Measurements from ENCODE around the gene CBL.
"Not testable (repeated sequence)": the region's sequence is repeated elsewhere in the genome, so short reads cannot be mapped to it uniquely, and the experiment has no call there.

CBL gene

DNA sequence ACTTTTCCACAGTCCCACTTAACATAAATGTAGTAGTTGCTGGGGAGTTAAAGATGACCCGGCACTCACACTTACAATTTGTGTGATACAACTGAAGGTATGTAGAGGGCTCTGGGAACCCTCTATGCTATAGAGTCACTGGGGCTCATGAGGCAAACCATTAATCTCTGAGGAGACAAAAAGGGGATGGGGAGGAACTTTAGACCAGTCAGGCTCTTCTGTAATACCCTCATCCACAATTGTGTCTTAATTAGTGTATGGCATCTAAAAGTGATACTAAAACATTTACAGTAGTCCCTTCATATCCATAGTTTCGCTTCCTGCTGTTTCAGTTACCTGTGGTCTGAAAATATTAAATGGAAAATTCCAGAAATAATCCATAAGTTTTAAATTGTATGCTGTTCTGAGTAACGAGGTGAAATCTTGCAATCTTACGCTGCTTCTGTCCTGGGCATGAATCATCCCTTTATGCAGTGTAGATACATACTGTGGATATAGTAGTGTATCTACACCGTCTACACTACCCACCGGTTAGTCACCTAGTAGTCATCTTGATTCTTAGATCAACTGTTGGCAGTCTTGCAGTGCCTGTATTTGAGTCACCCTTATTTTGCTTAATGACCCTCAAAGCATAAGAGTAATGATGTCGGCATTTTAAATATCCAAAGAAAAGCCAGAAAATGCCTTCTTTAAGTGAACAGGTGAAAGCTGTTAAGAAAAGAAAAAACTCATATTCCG is 12.2 kb downstream of the CBL start:
- no peak for DNase-seq

DNA sequence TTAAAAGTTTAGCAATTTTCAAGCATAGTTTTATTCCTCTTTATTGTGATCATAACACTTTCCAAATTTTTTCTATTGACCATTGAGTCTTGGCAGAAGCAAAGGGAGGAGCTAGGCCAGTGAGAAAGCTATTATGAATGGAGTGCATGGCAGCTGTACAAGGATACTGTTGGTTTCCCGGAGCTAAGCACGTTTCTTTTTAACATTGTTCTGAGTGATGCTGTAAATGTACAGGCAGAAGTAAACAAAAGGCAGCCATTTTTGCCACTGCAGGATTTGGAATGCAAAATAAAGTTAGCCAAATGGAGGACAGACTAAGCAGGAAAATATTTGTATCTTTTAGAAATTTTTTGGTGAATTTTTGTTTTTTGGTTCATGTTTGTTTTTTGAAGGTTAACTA is 16.2 kb downstream of the CBL start:
- DNase-seq: peak in 1 of 2 donors; percentile 57

DNA sequence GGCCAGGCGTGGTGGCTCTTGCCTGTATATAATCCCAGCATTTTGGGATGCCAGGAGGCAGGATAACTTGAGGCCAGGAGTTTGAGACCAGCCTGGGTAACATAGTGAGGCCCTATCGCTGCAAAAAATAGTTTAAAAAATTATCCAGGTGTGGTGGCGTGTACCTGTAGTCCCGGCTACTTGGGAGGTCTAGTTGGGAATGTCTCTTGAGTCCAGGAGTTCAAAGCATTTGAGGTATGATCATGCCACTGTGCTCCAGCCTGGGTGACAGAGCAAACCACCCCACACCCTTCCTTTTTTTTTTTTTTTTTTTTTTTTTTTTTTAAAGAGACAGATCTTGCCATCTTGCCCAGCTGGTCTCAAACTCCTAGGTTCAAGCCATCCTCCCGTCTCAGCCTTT is 16.8 kb downstream of the CBL start:
- no peak for DNase-seq

DNA sequence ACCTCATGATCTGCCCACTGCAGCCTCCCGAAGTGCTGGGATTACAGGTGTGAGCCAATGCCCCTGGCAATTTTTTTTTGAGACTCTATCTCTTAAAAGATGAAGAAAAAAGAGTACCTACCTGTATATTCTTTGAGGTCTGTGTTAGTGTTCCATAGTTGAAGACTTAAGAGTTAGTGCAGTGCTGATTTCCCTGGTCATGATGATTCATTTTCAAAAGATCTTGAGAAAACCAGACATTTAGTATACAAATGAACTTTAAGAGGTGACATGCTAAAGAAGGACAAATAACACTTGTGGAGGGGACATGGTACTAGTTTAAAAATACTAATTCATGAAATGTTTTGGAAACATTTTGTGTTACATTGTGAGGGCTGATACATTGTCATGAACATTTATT is 17.7 kb downstream of the CBL start:
- DNase-seq: no peak

DNA sequence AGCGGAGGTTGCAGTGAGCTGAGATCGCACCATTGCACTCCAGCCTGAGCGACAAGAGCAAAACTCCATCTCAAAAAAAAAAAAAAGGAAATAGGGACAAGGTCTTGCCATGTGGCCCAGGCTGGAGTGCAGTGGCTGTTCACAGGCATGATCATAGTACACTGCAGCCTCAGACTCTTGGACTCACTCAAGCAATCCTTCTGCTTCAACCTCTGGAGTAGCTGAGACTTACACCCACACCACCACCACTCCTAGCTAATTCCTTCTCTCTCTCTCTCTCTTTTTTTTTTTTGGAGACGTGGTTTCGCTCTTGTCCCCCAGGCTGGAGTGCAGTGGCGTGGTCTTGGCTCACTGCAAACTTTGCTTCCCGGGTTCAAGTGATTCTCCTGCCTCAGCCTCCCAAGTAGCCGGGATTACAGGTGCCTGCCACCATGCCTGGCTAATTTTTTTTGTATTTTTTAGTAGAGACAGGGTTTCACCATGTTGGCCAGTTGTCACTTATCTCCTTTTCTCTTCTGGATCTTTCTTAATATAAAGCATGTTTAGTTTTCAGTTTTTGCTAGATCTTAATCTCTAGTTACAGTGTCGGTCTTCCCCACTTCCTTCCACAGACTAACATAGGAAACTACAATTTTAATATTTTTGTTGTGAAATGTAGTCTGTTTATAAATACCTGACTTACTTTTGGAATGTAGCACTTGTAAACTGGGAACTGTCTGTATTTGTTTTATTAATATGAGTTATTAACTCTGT is 22.6 kb downstream of the CBL start:
- DNase-seq: not testable (repeated sequence)

DNA sequence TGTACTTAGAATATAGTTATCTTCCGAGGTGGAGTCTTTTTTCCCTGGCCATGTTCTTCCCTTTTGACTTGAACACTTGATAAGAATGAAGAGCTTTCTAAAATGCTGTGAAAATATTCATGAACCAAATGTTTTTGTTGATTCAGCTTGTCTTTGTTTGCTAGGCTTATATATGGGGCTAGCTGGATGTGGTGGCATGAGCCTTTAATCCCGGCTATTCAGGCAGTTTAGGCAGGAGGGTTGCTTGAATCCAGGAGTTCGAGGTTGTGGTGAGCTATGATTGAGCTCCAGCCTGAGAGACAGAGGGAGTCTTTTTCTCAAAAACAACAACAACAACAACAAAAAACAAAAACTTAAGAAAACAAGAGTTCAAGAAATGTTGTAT is 23.1 kb downstream of the CBL start:
- DNase-seq: no peak

DNA sequence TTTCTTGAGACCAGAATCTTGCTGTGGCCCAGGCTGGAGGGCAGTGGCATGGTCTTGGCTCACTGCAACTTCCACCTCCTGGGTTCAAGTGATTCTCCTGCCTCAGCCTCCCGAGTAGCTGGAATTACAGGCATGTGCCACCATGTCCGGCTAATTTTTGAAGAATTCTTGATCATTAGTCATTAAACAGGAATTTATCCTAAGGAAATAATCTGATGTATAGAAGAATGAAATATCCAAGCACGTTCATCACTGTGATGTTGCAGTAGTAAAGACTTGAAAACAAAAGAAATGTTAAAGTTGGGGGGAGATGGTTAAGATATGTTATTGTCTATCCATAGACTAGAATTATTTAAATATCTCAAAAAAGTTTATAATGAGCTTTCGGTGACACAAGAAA is 23.6 kb downstream of the CBL start:
- DNase-seq: no peak

DNA sequence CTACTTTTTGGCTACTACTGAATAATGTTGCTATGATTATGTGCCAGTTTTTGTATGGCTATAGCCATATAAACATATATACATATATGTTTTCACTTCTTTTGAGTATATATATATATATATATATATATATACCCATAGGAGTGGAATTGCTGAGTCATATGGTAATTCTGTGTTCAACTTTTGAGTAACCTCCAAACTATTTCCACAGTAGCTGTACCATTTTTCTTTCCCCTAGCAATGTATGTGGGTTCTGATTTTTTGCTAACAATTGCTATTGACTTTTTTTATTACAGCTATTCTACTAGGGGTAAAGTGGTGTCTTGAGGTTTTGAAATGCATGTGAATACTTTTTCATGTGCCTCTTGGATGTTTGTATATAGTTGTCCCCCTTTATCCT is 30.4 kb downstream of the CBL start:
- no peak for DNase-seq

DNA sequence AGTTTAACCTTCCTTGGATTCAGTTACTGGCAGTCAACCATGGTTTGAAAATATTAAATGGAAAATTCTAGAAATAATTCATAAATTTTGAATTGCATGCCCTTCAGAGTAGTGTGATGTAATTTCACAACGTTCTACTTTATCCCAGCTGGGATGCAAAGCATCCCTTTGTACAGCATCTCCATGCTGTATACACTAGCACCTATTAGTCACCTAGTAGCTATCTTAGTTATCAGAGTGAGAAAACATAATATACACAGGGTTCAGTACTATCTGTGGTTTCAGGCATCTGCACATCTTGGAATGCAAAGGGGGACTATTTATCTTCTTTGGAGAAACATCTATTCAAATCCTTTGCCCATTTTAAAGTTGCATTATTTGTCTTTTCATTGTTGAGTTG is 30.8 kb downstream of the CBL start:
- no peak for DNase-seq

DNA sequence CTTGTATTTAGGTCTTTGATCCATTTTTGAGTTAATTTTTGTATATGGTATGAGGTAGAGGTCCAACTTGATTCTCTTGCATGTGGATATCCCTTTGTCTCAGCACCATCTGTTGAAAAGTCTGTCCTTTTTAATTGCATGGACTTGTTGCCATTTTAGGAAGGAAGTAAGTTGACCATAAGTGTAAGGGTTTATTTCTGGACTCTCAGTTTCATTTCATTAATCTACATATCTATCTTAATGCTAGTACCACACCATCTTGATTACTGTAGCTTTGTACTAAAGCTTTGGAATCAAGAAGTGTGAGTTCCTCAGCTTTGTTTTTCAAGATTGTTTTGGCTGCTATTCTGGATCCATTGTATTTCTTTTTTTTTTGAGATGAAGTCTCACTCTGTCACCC is 31.4 kb downstream of the CBL start:
- DNase-seq: no peak

DNA sequence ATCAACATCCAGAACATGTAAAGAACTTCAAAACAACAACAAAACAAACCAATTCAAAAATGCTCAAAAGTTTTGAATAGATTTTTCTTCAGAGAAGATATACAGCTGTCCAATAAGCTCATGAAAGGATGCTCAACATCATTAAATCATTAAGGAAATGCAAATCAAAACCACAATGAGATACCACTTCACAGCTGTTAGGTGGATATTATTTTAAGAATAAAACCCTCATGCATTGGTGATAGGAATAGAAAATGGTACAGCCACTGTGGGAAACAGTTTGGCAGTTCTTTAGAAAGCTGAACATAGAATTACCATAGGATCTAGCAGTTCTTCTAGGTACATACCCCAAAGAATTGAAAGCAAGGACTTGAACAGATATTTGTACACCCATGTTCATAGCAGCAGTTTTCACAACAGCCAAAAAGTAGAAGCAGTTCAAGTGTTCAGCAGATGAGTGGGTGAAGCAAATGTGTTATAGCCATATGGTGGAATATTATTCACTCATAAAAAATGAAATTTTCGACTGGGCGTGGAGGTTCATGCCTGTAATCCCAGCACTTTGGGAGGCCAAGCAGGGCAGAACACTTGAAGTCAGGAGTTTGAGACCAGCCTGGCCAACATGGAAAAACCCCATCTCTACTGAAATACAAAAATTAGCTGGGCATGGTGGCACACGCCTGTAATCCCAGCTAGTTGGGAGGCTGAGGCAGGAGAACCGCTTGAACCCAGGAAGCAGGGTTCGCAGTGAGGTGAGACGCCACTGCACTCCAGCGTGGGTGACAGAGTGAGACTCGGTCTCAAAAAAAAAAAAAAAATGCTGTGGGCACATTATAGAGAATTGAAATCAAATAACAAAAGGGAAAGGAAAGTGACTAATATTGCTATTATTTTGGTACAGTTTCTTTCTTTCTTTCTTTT is 42.9 kb downstream of the CBL start:
- DNase-seq: no peak

DNA sequence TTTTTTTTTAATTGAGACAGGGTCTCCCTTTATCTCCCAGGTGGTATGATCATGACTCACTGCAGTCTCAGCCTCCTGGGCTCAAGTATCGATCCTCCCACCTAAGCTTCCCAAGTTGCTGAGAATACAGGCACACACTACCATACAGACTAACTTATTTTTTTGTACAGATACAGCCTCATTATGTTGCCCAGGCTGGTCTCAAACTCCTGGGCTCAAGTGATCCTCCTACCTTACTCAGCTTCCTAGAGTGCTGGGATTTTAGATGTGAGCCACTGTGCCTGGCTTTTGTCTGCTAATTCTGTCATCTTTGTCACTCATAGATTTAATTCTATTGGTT is 43.5 kb downstream of the CBL start:
- DNase-seq: no peak

DNA sequence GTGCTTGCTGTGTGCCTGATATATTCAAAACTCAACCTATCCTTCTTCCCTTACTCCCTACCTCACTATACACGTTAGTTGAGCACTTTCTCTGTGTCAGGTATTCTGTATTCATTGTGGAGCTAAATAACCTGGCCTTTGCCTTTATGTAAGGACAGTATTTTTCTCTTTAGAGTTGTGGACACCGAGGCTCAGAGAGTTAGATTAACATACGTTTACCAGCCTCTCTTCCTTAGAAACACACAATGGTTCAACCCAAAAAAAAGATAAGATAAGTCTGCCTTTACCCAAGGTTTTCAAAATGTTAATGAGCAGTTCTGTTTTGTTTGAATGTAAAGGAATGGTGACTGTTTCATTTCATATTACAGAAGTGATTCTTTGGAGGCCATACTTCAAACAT is 45.0 kb downstream of the CBL start:
- no peak for DNase-seq

DNA sequence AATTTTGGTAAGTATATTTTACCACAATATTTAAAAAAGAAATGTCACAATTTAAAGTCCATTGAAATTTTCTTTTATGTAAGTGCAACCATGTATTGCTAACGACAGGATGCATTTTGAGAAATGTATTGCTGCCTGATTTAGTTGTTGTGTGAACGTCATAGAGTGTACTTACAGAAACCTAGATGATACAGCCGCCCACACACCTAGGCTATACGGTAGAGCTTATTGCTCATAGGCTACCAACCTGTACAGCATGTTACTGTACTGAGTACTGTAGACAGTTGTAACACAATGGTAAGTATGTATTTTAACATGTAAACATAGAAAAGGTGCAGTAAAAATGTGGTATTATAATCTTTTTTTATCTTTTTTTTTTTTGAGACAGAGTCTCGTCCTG is 48.1 kb downstream of the CBL start:
- no peak for DNase-seq

DNA sequence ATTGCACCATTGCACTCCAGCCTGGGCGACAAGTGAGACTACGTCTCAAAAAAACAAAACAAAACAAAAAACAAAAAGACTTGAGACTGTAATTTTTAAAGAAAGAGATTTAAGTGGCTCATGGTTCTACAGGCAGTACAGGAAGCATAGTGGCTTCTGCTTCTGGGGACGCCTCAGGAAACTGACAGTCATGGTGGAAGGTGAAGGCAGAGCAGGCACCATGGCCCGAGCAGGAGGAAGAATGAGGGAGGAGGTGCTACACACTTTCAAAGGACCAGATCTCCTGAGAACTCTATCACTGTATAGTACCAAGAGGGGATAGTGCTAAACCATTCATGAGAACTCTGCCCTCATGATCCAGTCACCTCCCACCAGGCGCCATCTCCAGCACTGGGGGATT is 52.0 kb downstream of the CBL start:
- DNase-seq: no peak

DNA sequence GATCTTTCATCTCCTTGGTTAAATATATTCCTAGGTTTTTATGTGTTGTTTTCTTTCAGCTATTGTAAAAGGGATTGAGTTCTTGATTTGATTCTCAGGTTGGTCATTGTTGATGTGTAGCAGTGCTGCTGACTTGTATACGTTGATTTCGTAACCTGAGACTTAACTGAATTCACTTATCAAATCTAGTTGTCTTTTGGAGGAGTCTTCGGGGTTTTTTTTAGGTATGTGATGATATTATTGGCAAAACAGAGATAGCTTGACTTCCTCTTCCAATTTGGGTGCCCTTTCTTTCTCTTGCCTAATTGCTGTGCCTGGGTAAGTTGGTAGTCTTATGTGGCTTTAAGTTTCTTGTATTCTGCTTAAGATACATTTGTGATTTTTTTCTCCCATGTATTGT is 52.8 kb downstream of the CBL start:
- DNase-seq: no peak

DNA sequence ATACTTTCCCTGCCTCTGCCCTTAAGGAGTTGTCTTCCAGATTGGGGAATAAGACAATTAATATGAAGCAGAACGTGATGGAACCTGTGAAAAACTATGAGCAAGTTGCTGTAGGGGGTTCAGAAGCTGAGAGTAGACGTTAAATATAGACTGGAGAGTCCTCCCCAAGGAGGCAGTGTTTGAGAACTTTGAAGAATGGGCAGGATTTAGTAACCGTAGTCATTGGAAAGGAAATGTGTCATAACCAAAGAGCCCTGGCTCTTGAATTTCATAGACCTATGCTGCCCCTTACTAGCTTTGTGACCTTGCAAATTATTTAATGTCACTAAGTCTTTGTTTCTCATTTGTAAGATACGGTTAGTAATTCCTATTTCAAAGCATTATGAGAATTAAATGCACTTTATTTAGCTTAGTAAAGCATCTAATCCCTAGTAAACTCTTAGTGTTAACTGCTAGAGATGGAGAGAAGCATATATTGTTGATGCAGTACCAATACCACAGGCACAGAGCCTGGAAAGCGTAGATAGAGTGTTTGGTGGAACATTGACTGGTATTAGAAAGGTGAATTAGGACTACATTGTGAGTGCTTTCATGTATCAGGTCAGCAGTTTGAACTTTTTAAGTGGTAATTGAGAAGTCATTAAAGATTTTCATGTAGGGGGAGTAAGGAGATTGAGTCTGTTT is 56.7 kb downstream of the CBL start:
- no peak for DNase-seq

DNA sequence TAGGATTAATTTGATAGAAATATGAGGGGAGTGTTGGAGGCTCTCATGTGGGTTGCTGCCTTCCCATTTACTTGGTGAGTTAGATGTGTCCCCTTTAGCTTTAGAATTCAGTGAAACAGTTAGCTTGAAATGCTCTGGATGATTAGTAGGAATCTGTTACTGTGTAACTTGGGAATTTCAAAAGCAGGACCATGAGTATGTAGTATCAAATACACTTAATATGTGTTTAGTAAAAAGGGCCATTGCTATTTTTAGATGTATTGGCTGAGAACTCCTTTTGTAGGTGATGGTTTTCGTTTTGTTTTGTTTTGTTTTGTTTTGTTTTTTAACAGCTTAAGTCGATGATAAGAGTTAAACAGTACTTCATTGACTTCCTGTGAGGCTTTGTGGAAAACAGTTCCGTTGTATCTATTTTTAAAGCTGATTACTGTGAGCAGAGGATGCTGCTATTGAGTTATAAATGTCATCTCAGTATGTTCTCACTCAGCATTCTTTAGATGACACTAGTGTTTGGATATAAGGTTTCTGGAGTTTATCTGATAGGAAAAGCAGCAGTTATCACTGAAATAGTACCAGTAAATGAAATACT is 57.3 kb downstream of the CBL start:
- DNase-seq: no peak

DNA sequence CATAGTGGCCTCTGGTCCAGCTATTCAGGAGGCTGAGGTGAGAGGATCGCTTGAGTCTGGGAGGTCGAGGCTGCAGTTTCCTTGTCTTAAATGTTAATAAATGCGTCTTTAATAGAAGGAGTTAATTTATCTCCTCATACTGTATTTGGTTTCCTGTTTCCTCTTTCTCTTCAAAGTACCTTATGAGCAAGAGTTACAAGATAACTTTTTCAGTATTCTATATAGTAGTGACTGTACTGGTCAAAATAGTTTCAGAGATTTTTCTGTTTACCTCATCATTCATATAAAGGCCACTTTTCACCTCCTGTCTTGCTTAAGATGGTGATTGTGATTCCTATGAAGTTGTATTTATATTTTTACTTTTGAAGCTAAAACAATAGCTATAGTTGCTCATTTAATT is 59.9 kb downstream of the CBL start:
- DNase-seq: no peak

DNA sequence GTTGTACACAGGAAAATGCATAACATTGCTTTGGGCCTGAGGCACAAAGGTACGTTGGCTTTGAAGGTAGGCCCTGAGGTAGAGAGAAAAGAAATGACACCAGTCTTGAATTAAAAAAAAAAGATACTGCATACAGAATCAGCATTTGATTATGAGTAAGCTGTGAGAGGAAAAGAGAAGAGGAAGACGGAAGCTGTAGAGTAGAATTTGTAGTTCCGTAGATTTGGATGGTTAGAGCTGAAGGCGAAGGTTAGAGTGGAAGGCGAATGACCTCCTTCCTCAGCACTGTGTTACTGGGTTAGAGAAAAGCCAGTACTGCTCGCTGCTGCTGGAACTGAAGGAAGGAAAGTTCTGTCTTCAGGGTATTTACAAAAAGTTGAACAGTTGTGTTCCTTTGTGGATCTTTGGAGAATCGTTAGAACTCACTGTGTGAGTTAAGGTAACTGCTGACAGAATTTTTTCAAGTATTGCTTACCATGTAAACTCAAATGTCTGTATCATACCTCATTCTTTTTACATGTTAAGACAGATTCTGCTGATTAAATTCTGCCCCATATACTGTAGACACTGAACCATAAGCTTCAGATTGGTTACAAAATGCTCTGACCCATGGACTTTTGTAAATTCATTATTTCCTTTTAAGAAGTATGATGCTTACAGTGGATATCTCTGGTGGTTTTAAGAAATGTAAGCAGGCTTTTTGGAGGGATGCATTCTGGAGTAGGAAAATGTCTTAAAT is 60.5 kb downstream of the CBL start:
- DNase-seq: no peak

DNA sequence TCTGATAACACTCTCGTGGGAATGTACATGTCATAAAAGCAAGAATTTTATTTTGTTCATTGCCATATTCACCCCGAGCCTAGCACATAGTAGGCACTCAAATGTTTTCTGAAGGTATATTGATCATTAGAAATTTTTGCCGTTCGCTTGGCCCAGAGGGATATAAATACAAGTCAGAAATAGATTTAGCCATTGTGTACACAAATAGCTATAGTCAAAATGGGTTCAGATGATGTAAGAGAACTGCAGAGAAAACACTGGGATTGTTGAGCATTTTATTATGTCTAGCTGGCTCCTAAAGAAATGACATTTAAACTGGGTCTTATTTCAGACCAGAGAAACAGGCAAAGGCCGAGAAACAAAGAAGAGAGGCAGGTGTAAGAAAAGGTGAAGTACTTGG is 61.5 kb downstream of the CBL start:
- DNase-seq: no peak

DNA sequence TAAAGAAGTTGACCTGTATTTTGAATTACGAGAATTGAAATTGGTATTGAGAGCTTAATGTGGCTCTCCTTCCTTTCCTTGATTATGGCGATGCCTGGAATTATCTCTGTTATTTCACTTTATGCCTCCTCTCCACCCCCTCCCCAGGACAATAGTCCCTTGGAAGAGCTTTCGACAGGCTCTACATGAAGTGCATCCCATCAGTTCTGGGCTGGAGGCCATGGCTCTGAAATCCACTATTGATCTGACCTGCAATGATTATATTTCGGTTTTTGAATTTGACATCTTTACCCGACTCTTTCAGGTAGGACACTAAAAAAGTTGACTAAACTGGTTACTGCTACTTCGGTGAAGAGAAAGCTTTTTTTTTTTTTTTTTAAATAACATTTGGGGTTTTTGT is 67.6 kb downstream of the CBL start:
- no peak for DNase-seq

Data from hippocampal formation (tissue), 2 donors.